Smooth muscle cell (in vitro differentiated cells): ENCODE measurements around the gene COQ8B. TPM values are rescaled to one million over a fixed set of nuclear protein-coding genes. Genes with fewer than 3 reads are reported as not detected.

Experiments used
- DNase-seq: peaks from one replicate; lab custom pipeline; 2025; ENCODE audit not compliant: unreplicated experiment; lab: John Stamatoyannopoulos, UW
- H2AFZ ChIP-seq: fragments of 200-600 bp; sonication (generic); 2 replicates; pipeline ENCODE4 v1.6.0; 2016; ENCODE audit warnings: antibody characterized with exemption, low read depth, mild to moderate bottlenecking
- H3F3A ChIP-seq: fragments of 200-600 bp; sonication (generic); 2 replicates; pipeline ENCODE4 v1.6.0; 2017; ENCODE audit warnings: antibody characterized with exemption, low read depth
- H3K27ac ChIP-seq: fragments of 200-600 bp; sonication (generic); 2 replicates; pipeline ENCODE4 v1.5.1; 2016; ENCODE audit warnings: low read depth, mild to moderate bottlenecking
- H3K27me3 ChIP-seq: fragments of 200-600 bp; sonication (generic); 2 replicates; pipeline ENCODE4 v1.6.1; 2016; ENCODE audit warnings: low read depth, mild to moderate bottlenecking
- H3K36me3 ChIP-seq: fragments of 200-600 bp; sonication (generic); 2 replicates; pipeline ENCODE4 v1.5.1; 2016; ENCODE audit warnings: low read depth
- H3K4me1 ChIP-seq: fragments of 200-600 bp; sonication (generic); 2 replicates; pipeline ENCODE4 v1.5.1; 2016; ENCODE audit warnings: low read depth
- H3K4me2 ChIP-seq: fragments of 200-600 bp; sonication (generic); 2 replicates; pipeline ENCODE4 v1.6.0; 2016; ENCODE audit warnings: mild to moderate bottlenecking
- H3K4me3 ChIP-seq: fragments of 200-600 bp; sonication (generic); 2 replicates; pipeline ENCODE4 v1.5.1; 2016; ENCODE audit warnings: mild to moderate bottlenecking
- H3K79me2 ChIP-seq: fragments of 200-600 bp; sonication (generic); 2 replicates; pipeline ENCODE4 v1.6.0; 2016; ENCODE audit warnings: low read depth, mild to moderate bottlenecking
- H3K9ac ChIP-seq: fragments of 200-600 bp; sonication (generic); 2 replicates; pipeline ENCODE4 v1.6.0; 2016; ENCODE audit warnings: low read depth
- H3K9me3 ChIP-seq: fragments of 200-600 bp; sonication (generic); replicated peaks from 2 replicates; pipeline ENCODE4 v1.5.1; 2016; ENCODE audit warnings: low read depth
- H4K20me1 ChIP-seq: fragments of 200-600 bp; sonication (generic); 2 replicates; pipeline ENCODE4 v1.6.0; 2016; ENCODE audit warnings: low read depth
- CTCF ChIP-seq: fragments of 200-600 bp; sonication (generic); IDR thresholded peaks from 2 replicates; pipeline ENCODE4 v1.5.1; 2017; ENCODE audit warnings: borderline replicate concordance, mild to moderate bottlenecking, antibody characterized with exemption; ENCODE audit not compliant: insufficient read depth, poor library complexity, severe bottlenecking
- WGBS: methylation state at CpG from one replicate; pipeline ENCODE4 v1.1.7; 2016; ENCODE audit warnings: low lambda C conversion rate; 5-methylcytosine and 5-hydroxymethylcytosine counted together
- polyA plus RNA-seq: library from polyadenylated mRNA; unstranded; fragments of >200 nt; fragmentation: Nextera tagmentation; extraction: Ambion mirVana; gene quantifications from 2 replicates; pipeline ENCODE4 v1.2.1, GENCODE V29; 2016
- total RNA-seq: library from RNA; depleted of rRNA; stranded (reverse); fragments of >200 nt; gene quantifications from 2 replicates; pipeline ENCODE4 v1.2.3, GENCODE V29; 2014

Gene COQ8B
- total and polyA plus RNA-seq, 2 experiments from 2014 or later = 21.2 to 26.0 TPM

- Histone ChIP-seq H2AFZ (peak overlapping the region; percentile 5), H3K4me3 (peak overlapping the region; percentile 78), H3K9me3 (no peaks in the 10 kb centered on the region), H3K4me2 (peak overlapping the region; percentile 85), H3K9ac (peak overlapping the region; percentile 81), H3K27me3 (no peaks in the 10 kb centered on the region), H3F3A (peaks cover 16% of the 10 kb centered on the region), H3K79me2 (peaks cover 25% of the 10 kb centered on the region), H3K4me1 (peaks cover 6% of the 10 kb centered on the region), H3K36me3 (no peaks in the 10 kb centered on the region), H3K27ac (peak overlapping the region; percentile 98), H4K20me1 (peaks cover 5% of the 10 kb centered on the region)
- 8% methylated on average over 27 of the region's 31 CpGs for WGBS
- DNase-seq = peak; percentile 51
- no peak for TF ChIP-seq CTCF
These were observed 2.0 kb downstream of the COQ8B start for GRCh38 chr19:40714441-40715299.

GRCh38 chr19:40713939-40714338 is 2.7 kb downstream of the COQ8B start:
- no peak for TF ChIP-seq CTCF
- Histone ChIP-seq H4K20me1 (no peaks in the 10 kb centered on the region), H3K79me2 (peaks cover 17% of the 10 kb centered on the region), H2AFZ (no peak overlapping the region), H3F3A (peaks cover 16% of the 10 kb centered on the region), H3K36me3 (no peaks in the 10 kb centered on the region), H3K9ac (no peak overlapping the region), H3K4me3 (peak overlapping the region; percentile 78), H3K4me2 (peak overlapping the region; percentile 85), H3K4me1 (no peaks in the 10 kb centered on the region), H3K9me3 (no peaks in the 10 kb centered on the region), H3K27me3 (no peaks in the 10 kb centered on the region), H3K27ac (peak overlapping the region; percentile 98)
- no peak for DNase-seq
- 97% methylated on average over 11 of the region's 11 CpGs for WGBS

GRCh38 chr19:40709817-40710216 is 6.9 kb downstream of the COQ8B start:
- DNase-seq = no peak
- 93% methylated on average over 5 of the region's 5 CpGs for WGBS
- H4K20me1 ChIP-seq = no peaks in the 10 kb centered on the region
- H3K4me3 ChIP-seq = no peak overlapping the region
- H3K4me2 ChIP-seq = no peak overlapping the region
- no peak overlapping the region for H3K27ac ChIP-seq
- no peaks in the 10 kb centered on the region for H3K9me3 ChIP-seq
- no peak overlapping the region for H3K9ac ChIP-seq
- peaks cover 3% of the 10 kb centered on the region for H3K79me2 ChIP-seq
- no peaks in the 10 kb centered on the region for H3F3A ChIP-seq
- TF ChIP-seq CTCF = no peak
- H3K36me3 ChIP-seq = no peaks in the 10 kb centered on the region
- H2AFZ ChIP-seq = no peak overlapping the region
- no peaks in the 10 kb centered on the region for H3K4me1 ChIP-seq
- H3K27me3 ChIP-seq = no peaks in the 10 kb centered on the region
